HG03565 (cell line): ENCODE measurements around the gene CDH26.
"Not testable (repeated sequence)": the region's sequence is repeated elsewhere in the genome, so short reads cannot be mapped to it uniquely, and the experiment has no call there.

ENCODE experiments used
- ATAC-seq: cut with Tn5 transposase; IDR thresholded peaks from one replicate; pipeline ENCODE4 v1.9.1; 2021; ENCODE audit warnings: mild to moderate bottlenecking, moderate library complexity; ENCODE audit not compliant: unreplicated experiment

CDH26 gene

DNA sequence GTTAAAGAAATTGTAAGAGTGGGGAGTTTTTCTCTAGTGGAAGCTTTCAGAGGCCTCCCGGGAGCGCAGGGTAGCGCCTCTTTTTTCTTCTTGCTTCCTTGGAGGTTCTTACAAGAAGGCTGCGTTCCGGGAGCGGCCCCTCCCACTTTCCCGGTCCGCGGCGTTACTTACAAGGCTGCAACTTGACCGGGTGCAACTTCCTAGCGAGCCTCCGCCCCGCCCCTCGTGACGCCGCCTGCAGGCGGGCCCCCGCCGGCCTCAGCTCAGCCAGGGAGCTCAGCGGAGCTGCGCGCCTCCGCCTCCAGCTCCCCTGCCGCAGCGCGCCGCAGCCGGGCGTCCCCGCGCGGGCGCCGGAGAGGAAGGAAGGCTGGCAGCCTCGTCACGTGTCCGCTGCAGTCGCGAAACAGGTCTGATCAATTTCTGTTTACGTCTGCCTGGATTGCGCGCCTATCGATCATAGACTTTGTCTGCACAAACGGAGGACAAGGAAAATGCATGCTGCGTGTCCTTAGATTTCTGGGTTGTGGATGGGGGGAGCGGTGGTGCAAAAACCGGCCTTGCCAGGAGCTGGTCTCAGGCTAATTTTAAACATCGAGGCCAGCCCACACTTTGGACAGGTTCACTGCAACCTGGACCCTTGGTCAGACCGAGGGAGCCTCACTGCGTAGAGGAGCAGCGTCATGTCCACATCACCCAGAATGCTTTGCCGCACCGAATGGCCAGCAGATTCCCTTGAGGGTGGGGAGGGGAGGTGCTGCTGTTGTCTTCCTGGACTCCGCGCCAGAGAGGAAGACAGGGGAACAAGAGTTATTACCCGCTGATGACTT is 17.9 kb upstream of the CDH26 start, which contains the start of the genes FAM217B and PPP1R3D:
Gene FAM217B, plus strand, starts transcription at position 261 of the 827 bp plus-strand sequence. CDS start 3,555 bp downstream, outside the sequence.
Gene PPP1R3D, minus strand, starts transcription at position 177 of the 827 bp plus-strand sequence. CDS start 374 bp downstream, outside the sequence.
- peak; percentile 84 for ATAC-seq

DNA sequence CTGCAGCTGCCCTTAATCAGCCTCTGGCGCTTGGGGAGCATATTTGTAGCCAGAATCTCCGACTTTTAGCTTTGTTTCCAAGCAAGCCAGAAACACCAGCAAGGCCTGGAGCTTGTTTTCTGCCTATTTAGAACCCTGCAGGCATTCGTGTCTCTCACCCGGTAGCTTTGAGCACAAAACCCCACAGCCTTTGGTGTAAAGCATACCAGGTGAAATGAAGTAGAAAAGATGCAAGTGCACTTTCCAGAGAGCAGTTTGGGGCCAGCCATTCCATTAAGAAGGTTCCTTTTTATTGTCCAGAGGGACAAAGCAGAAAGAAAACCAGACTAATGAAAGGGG is 17.3 kb upstream of the CDH26 start:
- no peak for ATAC-seq

DNA sequence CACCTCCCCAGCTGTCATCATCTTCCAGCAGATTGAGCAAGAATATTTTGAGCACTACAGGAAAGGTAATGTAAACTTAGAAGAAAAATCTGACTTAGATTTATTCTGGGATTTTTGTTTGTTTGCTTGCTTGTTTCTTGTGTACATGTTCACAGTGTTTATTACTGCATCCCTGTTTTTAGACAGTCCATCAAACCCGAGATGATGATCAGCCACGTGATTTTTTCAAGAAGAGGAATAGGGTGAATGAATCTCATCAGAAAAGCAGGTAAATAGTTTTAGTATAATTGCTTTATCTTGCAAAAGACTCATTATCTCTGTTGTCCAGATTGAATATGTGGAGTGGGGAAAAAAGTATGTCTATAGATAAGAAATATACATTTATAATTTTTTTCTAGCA is 16.0 kb upstream of the CDH26 start:
- ATAC-seq: no peak

DNA sequence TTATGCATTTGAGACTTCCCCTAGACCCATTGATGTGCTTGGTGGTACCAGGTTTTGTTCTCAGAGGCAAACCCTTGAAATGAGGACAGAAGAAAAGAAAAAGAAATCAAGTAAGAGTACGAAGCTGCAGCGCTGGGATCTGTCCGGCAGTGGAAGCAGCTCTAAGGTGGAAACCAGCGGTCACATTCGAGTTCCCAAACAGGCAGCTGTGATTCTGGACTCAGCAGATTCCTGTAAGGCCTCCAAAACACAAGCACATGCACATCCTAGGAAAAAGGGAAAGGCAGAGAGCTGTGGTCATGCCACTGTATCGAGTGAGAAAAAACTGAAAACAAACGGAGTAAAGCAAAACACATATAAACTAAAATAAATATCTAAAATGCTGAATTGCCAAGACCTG is 13.5 kb upstream of the CDH26 start:
- ATAC-seq: no peak

DNA sequence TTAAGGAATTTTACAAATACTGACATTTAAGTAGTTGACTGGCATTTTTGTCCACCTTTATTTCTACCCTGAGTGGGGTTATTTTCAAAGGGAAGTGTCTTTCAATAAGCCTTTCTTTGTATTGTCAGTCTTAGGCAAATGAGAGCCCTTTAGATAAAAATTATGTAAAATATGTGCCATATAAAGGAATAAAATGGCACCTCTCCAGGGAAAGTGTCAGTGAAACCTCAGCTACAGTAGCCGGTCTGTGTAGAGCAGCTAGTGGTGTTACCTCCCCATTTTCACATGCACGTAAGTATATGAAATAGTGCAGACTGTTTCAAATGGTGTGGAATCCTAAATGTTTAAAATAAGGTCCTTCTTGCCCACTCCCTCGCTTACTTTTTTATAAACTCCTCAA is 13.0 kb upstream of the CDH26 start:
- no peak for ATAC-seq

DNA sequence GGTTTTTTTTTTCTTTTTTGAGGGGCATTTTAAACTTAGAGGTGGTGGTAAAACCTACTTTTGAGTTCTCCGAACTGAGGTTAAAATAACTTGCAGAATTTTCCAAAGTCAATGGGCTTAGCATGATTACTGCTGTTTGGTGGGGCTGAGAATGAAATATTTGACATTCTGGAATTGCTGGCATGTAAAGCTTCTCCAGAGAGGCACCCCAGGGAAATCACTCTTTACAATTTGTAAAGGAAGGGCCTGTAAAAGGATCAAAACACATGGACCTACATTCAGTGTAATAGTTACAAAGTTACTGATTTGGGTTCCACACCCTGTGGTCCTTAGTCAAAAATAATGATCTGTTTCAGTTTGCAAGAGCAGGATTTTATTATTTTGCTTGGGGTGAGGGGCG is 12.5 kb upstream of the CDH26 start:
- ATAC-seq: no peak

DNA sequence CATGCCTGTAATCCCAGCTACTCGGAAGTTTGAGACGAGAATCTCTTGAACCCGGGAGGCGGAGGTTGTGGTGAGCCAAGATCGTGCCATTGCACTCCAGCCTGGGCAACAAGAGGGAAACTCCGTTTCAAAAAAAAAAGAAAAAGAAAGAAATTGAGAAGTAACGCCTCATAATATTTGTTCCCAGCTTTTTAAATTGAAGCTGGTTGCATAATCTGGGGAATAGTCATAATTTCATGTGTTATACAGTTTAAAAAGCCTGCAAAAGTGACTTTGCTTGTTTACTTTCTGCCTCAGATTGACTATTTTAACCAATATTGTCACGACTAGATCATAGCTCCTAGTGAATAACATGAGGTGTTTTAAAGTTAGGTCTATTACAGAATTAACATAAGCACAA is 10.8 kb upstream of the CDH26 start:
- no peak for ATAC-seq

DNA sequence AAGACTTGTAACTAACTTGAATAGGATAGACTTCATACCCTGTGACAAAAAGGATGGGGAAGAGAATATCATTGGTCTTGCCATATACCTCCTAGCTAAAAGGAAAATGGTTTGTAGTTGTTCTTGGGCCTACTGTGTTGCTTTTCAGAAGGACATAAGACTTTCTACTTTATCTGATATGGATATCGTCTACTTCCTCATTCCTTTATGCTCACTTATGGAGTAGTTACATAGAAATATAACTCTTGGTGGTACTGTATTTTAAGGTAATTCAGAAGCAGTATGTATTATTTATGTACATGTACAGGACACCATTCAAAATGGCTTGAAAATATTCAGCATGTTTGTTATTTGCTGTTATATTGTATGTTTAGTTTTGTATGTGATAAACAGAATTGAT is 10.0 kb upstream of the CDH26 start:
- no peak for ATAC-seq

DNA sequence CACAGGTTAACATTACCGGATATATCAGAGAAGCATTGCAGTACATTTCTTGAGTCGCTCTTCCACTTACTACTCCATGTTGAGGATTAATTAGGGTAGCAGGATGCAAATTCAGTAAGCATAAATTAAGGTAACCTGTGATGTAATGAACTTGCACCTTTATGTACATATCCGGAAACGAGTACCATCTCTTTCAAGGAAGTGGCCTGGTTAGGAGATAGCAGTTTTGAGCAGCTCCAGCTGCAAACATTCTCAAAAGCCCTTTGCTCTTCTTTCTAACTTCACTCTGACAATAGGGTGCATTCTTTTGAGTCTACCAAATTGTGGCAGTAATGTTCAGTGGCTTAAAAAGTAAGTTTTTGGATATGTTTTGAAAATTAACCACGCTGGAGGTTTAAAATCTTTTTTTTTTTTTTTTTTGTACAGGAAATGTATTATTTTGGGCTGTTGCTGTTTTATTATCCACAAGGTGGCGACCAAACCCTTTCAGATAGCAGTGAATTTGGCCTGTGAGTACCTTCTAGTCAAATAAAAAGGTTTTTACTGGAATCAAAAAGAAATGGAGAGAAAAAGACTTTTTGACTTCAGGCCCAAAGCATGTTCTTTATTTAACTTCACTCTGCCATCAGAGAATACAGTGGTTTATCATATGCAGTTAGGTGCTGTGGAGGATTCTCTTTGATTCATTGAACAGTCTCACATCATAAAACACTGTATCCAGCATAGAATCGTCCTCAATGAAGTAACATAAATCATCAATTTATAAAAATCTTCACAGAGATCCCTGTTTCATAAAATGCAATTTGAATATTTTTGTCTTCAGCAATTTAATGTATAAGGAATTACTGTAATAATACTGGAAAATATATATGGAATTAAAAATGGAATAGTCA is 9.1 kb upstream of the CDH26 start:
- no peak for ATAC-seq

DNA sequence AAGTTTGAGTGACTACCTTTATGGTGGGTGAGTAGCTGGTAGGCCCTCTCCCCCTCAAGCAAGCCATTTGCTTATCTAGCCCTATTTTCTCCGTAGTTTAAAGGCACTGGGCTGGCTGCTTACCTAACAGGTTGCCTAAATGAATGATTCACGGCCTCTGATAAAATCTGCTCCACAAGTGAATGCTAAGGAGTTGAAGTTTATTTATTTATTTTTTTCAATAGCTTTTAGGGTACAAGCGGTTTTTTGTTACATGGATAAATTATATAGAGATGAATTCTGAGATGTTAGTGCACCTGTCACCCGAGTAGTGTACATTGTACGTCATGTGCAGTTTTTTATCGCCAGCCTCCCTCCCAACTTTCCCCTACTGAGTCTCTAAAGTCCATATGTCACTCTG is 8.3 kb upstream of the CDH26 start:
- ATAC-seq: no peak

DNA sequence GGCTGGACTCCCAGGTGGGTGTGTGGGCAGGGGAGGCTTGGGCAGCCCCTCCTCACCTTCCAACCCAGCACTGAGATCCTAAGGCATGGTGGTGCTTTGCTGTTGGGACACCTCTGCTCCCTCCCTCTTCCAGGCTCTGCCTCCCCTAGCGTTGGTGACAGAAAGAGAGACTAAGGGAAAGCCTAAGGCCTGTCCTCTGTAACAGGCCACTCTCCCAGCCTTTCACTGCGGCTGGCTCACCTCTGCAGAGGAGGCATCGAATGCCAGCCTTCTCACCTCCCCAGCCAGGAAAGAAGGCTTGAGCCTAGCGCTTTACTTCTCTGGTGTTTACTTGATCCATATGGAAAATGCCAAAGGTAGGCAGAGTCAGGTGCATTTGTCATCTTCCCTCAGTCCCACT is 3.5 kb upstream of the CDH26 start:
- no peak for ATAC-seq

DNA sequence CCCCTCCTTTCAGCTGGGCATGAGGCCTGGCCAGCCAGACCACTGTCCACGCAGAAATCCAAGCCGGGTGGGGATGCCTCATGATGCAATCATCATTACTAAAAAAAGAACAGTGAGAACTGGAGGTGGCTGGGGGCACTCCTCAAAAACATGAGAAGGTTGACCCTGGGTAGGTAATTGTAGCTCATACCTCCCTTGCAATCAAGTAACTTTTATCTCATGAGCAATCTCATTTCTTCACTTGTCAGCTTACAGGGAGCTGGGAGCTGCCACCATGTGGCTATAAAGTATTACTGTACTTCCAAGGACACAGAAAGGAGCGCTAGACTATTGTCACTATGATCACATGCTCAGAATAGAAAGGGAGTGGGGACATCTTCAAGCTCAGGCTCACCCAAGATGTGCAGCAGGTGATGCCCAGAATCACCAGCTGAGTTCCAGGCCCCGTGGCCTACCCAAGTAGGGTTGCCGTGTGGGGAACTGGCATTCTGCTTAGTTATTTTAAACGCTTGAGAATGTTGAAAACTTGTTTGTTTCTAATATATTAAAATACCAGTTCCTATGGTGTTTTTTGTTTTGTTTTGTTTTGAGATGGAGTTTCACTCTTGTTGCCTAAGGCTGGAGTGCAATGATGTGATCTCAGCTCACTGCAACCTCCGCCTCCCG is 3.0 kb upstream of the CDH26 start:
- ATAC-seq: no peak

DNA sequence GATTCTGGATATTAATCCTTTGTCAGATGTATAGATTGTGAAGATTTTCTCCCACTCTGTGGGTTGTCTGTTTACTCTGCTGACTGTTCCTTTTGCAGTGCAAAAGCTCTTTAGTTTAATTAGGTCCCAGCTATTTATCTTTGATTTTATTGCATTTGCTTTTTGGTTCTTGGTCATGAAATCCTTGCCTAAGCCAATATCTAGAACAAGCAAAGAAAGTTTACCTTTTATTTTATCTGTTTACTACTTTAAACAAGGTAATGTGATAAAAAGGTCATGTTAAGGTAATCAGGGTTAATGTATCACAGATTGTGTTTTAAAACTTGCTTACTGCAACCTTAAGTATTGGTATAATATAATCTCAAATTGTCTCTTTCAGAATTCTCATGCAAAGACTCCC is 655 bp upstream of the CDH26 start:
- not testable (repeated sequence) for ATAC-seq

DNA sequence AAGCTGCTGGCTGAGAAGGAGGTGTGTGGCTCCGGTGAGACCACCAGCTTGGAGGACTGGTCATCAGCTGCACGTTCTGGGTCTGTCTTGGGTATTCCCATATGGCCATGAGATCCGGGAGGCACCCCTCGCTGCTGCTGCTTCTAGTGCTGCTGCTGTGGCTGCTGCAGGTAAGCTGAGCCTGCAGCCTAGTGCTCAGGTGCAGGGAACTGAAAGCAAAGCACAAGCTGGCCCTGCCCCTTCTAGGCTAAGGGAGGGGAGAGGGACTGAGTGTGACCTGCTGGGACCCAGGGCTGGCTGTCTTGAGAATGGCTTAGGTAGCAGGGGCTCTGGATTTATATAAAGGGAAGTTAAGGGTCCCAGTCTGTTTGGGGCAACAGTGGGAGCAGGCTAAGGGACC is 403 bp downstream of the CDH26 start:
- no peak for ATAC-seq

DNA sequence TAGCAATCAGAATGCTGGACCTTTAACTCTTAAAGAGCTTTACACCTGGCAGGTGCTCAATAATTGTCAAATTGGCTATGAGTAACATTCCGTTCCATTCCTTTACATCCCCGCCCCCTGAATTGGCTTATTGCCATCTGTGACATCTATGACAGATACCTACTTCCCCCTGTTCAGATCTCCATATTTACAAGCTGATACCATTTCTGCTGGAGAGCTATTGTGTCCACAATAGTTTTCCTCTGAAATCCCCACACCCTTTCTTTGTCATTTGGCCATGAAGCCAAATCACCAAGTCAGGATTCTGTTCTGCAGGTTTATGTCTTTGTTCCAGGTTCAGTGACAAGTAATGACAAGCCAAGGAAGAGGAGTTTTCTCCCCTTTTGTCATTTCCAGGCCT is 3.2 kb downstream of the CDH26 start:
- ATAC-seq: no peak

DNA sequence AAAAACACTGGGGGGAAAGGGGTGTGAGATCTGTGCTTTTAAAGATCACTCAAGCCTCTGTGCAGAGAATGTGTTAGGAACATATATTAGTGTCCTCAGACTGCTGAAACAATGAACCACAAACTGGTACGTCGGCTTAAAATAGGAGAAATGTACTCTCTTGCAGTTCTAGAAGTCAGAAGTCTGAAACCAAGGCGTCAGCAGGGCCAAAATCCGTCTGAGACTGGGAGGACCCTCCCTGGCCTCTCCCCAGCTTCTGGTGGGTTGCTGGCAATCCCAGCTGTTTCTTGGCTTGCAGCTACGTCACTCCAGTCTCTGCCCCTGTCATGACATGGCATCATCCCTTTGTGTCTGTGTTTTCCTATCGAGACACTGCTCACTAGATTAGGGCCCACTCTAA is 3.9 kb downstream of the CDH26 start:
- ATAC-seq: no peak

DNA sequence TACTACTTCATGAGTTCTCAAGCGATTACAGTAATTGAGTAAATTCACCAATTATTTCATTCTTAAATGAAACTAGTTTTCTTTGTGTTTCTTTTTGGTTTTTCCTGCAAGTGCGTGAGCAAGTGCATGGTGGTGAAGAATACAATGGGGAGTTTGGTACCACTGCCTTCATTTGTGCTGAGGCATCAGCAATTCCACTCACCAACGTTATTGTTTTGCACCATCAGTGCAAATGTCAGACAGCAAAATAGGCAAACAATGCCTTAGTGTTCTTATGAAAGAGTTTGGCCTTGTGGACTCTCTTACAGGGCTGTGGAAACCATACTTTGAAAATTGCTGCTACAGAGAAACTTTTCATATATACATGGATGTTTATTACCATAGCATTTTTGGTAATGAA is 8.2 kb downstream of the CDH26 start:
- ATAC-seq: no peak

DNA sequence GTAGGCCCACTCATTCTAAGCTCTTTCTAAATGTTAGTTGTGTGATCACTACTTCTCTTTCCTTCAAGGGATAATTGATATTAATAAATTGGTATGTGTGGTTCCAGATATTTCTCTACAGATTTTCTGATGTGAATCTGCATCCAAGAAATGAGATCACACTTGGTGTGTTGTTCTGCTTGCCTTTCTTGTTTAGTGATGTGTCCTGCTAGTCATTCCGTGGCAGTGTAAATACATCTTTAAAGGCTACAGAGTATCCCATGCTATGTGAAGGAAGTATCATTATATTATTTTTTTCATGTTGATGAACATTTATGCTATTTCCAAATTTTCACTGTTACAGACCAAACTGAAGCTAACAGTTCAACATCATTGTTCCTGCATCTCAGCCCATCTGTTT is 13.2 kb downstream of the CDH26 start:
- no peak for ATAC-seq

DNA sequence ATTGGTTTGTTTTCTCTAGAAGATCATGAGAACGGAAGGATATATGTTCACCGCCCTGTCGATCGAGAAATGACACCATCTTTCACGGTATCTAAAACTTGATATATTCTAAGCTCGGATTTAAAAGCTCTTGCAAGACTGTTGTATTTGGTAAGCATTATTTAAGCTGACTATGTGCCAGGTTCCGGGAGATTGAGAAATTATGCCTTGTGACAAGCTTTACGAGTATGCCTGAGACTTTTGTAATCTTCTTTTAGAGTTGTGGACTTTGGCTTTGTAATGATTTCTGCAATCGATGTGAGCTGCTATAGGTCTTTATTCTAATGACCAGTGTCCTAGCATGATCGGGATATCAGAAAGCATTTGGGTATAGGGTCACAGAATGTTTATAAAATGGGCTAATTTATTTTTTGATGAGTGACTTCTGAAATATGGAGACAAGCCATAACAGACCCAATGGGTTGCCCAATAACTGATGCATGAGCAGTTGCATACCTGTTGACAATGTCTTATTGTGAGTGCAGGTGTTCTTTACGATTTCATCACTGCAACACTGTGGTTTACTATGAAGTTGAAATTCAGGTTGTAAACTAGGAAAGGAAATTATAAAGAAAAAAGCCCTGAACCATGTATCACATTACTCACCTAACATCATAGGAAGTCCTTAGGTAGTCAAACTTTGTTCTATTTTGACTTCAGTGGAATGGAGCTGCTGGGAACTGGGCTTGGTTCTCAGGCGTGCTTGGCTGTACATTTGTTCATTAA is 14.0 kb downstream of the CDH26 start:
- no peak for ATAC-seq

DNA sequence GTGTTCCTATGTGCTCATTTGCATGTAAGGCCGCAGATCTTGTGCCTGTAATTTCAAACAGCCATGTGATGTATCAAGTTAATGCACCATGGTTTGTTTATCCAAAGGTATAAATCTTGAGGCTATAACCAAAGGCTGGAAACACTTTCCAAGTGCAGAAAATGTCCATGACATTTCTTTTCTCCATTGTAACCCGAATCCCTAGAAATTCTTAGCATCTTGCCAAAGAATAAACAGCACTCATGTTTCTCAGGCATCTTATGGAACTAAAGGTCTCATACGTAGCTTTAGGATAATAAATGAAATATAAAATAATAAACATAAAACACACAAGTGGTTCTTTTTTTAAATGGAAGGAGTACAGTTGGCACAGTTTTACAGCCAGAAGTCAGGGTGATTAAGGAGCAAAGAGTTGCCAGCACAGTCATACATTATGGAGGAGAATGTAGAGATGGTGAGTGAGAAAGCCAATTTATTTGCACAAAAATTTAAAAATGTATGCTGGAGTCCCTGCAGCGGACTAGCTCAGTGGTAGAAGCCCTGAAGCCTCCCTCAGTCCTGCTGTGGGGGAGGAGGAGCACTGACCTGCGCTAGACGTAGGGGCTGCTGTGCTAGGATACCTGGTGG is 18.0 kb downstream of the CDH26 start:
- no peak for ATAC-seq
